Measurements from ENCODE around the gene LBHD1. TPM values are rescaled to one million over a fixed set of nuclear protein-coding genes. Genes with fewer than 3 reads are reported as not detected.
"Not testable (repeated sequence)": the region's sequence is repeated elsewhere in the genome, so short reads cannot be mapped to it uniquely, and the experiment has no call there.

The LBHD1 gene
- total RNA-seq, 1 donor, result 7.6 TPM

DNA sequence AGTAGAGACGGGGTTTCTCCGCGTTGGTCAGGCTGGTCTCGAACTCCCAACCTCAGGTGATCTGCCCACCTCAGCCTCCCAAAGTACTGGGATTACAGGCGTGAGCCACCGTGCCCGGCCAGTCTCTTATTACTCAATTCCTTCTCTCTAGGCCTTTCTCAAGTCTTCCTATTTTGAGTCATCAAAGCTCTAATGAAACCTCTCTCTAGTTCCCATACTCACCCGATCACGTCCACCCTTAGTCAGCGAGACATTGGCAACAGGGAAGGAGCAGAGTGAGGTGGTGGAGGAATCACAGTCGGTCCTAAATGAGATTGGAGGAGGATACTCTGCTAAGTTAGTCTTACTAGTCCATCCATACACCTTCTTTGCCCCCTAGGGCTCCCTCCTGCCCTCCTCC, 30.2 kb upstream of the LBHD1 start:
- no peaks in the 10 kb centered on the region for H3K9me3 ChIP-seq (ENCODE audit: low read depth, low read length)
- H3K27me3 ChIP-seq (ENCODE audit: insufficient read depth, low read length), result no peaks in the 10 kb centered on the region
- peaks cover 13% of the 10 kb centered on the region for H3K4me1 ChIP-seq (ENCODE audit: insufficient read depth, low read length)
- no peak for DNase-seq (ENCODE audit: insufficient read length, low spot score, missing footprints)
- H3K4me3 ChIP-seq (ENCODE audit: insufficient read depth, low read length), result no peak overlapping the region
- H3K79me2 ChIP-seq (ENCODE audit: insufficient read depth, low read length), result peaks cover 10% of the 10 kb centered on the region
- no peak overlapping the region for H2AFZ ChIP-seq (ENCODE audit: low read length)
- no peak overlapping the region for H3K27ac ChIP-seq (ENCODE audit: low read depth, low read length)
- H3K4me2 ChIP-seq (ENCODE audit: insufficient read depth, low read length), result no peak overlapping the region
- H4K20me1 ChIP-seq (ENCODE audit: insufficient read depth, low read length), result no peaks in the 10 kb centered on the region
- peaks cover 13% of the 10 kb centered on the region for H3K36me3 ChIP-seq (ENCODE audit: insufficient read depth, low read length)
- TF ChIP-seq, protein P1, sequence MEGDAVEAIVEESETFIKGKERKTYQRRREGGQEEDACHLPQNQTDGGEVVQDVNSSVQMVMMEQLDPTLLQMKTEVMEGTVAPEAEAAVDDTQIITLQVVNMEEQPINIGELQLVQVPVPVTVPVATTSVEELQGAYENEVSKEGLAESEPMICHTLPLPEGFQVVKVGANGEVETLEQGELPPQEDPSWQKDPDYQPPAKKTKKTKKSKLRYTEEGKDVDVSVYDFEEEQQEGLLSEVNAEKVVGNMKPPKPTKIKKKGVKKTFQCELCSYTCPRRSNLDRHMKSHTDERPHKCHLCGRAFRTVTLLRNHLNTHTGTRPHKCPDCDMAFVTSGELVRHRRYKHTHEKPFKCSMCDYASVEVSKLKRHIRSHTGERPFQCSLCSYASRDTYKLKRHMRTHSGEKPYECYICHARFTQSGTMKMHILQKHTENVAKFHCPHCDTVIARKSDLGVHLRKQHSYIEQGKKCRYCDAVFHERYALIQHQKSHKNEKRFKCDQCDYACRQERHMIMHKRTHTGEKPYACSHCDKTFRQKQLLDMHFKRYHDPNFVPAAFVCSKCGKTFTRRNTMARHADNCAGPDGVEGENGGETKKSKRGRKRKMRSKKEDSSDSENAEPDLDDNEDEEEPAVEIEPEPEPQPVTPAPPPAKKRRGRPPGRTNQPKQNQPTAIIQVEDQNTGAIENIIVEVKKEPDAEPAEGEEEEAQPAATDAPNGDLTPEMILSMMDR (IDR thresholded peaks at IDR 0.05; ENCODE audit: extremely low read depth, low read depth, low read length), result no peak

DNA sequence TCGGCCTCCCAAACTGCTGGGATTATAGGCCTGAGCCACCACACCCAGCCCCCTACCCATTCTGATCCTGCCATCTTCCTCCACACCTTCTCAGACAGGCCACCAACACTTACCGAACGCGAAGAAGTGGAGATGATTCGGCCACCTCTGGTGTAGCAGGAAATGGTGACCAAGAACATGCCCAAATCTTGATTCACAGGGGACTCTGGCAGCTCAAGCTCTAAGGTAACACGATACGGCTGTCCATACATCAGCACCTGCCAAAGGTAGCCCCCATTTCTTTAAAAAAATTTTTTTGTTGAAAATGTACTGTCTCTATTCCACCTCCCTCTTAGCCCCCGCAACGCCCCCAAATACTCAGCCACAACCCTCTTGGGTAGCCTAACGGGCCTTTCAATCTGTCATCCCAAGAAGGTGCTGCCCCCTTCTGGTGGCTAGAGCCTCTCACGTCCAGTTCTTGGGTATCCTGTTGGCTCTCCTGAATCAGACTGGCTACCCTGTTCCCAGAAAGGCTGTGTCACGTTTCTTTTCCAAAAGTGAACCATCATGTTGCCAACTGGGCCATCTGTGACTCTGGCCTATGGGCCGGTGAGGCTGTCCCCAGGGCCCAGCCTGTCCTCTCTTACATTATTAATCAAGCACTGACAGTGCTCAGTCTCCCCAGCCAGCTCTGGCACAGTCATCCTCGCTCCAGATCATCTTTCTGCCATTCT, 22.5 kb upstream of the LBHD1 start:
- Histone ChIP-seq H3K4me3 (ENCODE audit: insufficient read depth, low read length) (no peak overlapping the region), H3K27ac (ENCODE audit: low read depth, low read length) (peak overlapping the region; percentile 7), H2AFZ (ENCODE audit: low read length) (no peak overlapping the region), H3K4me2 (ENCODE audit: insufficient read depth, low read length) (no peak overlapping the region), H3K36me3 (ENCODE audit: insufficient read depth, low read length) (peaks cover 33% of the 10 kb centered on the region), H3K79me2 (ENCODE audit: insufficient read depth, low read length) (no peaks in the 10 kb centered on the region), H3K4me1 (ENCODE audit: insufficient read depth, low read length) (peaks cover 14% of the 10 kb centered on the region), H3K27me3 (ENCODE audit: insufficient read depth, low read length) (no peaks in the 10 kb centered on the region), H3K9me3 (ENCODE audit: low read depth, low read length) (no peaks in the 10 kb centered on the region), H4K20me1 (ENCODE audit: insufficient read depth, low read length) (no peaks in the 10 kb centered on the region)
- TF ChIP-seq, protein P1 (IDR thresholded peaks at IDR 0.05; ENCODE audit: extremely low read depth, low read depth, low read length), result peak; percentile 92
- DNase-seq (ENCODE audit: insufficient read length, low spot score, missing footprints), result peak; percentile 95

GRCh38 chr11:62693624-62694023, 21.6 kb upstream of the LBHD1 start:
- not testable (repeated sequence) for H3K27ac ChIP-seq (ENCODE audit: low read depth, low read length); H3K4me2 ChIP-seq (ENCODE audit: insufficient read depth, low read length); H3K79me2 ChIP-seq (ENCODE audit: insufficient read depth, low read length); H2AFZ ChIP-seq (ENCODE audit: low read length); H3K27me3 ChIP-seq (ENCODE audit: insufficient read depth, low read length); H3K4me3 ChIP-seq (ENCODE audit: insufficient read depth, low read length); H3K9me3 ChIP-seq (ENCODE audit: low read depth, low read length); H4K20me1 ChIP-seq (ENCODE audit: insufficient read depth, low read length); DNase-seq (ENCODE audit: insufficient read length, low spot score, missing footprints)
- H3K36me3 ChIP-seq (ENCODE audit: insufficient read depth, low read length), result peaks cover 33% of the 10 kb centered on the region
- peaks cover 19% of the 10 kb centered on the region for H3K4me1 ChIP-seq (ENCODE audit: insufficient read depth, low read length)

GRCh38 chr11:62689421-62690183, 17.5 kb upstream of the LBHD1 start, which contains the start of gene LRRN4CL:
TSS of gene LRRN4CL (minus strand) at chr11:62689530. CDS start at chr11:62688508, 1,022 bp downstream.
- Histone ChIP-seq H2AFZ (ENCODE audit: low read length) (peak within 1 kb of the TSS; percentile 44), H3K36me3 (ENCODE audit: insufficient read depth, low read length) (peaks cover 33% of the 10 kb centered on the region), H3K27me3 (ENCODE audit: insufficient read depth, low read length) (no peaks in the 10 kb centered on the region), H4K20me1 (ENCODE audit: insufficient read depth, low read length) (no peaks in the 10 kb centered on the region), H3K4me1 (ENCODE audit: insufficient read depth, low read length) (peaks cover 14% of the 10 kb centered on the region), H3K79me2 (ENCODE audit: insufficient read depth, low read length) (no peaks in the 10 kb centered on the region), H3K27ac (ENCODE audit: low read depth, low read length) (peak within 1 kb of the TSS; percentile 43), H3K4me3 (ENCODE audit: insufficient read depth, low read length) (no peak within 1 kb of the TSS), H3K4me2 (ENCODE audit: insufficient read depth, low read length) (peak within 1 kb of the TSS; percentile 46), H3K9me3 (ENCODE audit: low read depth, low read length) (no peaks in the 10 kb centered on the region)
- peak; percentile 99 for DNase-seq (ENCODE audit: insufficient read length, low spot score, missing footprints)
- TF ChIP-seq, protein P1 (IDR thresholded peaks at IDR 0.05; ENCODE audit: extremely low read depth, low read depth, low read length), result no peak

Measured in osteoblast (primary cell).